Placental epithelial cell (primary cell): Measurements from ENCODE around the gene TLE4. TPM values are rescaled to one million over a fixed set of nuclear protein-coding genes. Genes with fewer than 3 reads are reported as not detected.

Experiments used
- total RNA-seq: library from RNA; depleted of rRNA; stranded (reverse); fragments of >200 nt; gene quantifications from 2 replicates; pipeline ENCODE4 v1.2.3, GENCODE V29; 2012

TLE4 gene
- total RNA-seq = 69.1 and 83.4 TPM in 2 replicates

DNA sequence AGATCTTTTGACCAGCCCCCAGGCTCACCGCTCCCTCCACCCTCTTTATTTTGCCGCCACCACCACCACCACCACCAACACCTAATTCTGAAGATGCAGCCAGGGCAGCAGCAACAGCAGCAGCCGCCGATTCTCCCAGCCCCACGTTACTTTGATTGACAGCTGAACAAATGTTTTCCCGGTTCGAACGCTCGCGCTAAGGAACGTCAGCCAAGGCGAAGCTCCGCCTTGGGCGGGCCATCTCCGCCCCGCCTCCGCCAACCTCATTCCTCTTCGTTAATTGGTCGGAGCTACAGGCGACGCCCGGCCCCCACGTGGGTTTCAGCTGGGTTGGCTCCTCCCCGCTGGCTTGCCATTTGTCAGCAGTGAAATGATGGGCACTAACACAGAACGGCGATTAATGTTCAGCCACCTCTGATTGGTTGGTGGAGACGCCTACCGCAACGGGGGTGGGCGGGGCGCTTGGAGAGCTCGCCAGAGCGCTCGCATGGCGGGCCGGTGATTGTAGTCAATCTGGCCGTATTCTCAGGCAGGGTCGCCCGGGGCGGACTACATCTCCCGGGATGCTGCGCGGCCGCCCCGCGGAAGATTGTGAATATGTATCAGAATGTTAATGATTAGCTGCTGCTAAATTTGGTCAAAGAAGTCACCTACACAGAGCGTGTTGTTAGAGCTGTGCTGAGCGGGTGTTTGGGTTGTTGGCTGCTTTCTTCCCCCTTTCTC, at the start of gene TLE4:
Gene TLE4, plus strand, starts transcription at position 657 of the 723 bp plus-strand sequence. CDS start 826 bp downstream, outside the sequence.

